HG03354 (cell line): ENCODE measurements around the gene TMED6.
A peak's percentile ranks its signal among the peaks of the same experiment; 100 is the strongest.

ENCODE experiments used
- ATAC-seq: cut with Tn5 transposase; IDR thresholded peaks from one replicate; pipeline ENCODE4 v1.9.1; 2021; ENCODE audit warnings: mild to moderate bottlenecking; ENCODE audit not compliant: unreplicated experiment, poor library complexity, severe bottlenecking

Gene TMED6

DNA sequence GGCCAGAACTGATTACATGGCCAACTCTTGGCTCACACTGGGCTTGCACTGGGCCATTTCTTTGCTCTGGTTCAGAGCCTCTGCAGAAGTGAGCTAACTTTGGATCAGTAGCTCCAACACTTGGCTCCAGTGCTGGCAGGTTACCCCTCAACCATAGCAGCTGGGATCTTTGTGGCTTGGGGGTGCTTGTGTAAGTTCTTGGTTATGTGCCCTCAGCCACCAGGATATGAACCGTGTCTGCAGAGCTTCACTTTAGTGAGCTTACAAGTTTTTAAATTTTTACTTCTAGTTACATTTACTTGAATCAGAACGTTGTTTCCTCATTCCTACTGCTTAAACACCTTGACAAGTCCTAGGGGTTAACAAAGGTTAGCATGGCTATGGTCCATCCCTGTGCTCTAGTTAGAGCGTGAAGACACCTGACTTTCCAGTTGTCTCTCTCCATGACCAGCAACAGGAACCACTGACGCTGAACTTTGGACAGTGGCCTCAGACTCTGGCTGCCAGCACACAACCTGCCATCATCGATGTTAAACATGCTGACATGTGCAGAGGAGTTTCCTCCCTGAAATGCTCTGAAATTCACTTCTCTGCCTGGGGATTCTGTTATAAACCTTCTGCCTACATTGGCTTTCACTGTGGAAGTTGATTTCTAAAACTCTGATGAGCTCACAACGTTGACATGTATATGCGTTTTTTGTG, 25.3 kb downstream of the TMED6 start:
- ATAC-seq: no peak

DNA sequence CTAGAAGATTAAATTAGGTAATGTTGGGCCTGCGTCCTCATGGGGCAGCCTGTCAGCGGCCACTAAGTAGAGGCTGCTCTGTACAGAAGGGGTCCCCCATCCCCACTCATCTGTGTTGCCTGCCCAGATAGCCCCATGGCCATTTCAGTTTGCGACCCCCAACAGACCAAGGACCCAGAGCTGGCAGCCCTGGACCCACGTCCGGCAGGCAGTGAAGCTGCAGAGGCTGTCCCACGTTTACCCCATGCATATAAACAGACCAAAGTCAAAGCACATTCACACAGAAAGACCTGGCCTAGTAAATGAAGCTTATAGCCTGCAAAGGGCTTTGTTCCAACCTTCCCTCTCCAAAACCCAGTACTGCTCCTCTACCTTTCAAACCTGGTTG, 25.8 kb downstream of the TMED6 start:
- no peak for ATAC-seq

DNA sequence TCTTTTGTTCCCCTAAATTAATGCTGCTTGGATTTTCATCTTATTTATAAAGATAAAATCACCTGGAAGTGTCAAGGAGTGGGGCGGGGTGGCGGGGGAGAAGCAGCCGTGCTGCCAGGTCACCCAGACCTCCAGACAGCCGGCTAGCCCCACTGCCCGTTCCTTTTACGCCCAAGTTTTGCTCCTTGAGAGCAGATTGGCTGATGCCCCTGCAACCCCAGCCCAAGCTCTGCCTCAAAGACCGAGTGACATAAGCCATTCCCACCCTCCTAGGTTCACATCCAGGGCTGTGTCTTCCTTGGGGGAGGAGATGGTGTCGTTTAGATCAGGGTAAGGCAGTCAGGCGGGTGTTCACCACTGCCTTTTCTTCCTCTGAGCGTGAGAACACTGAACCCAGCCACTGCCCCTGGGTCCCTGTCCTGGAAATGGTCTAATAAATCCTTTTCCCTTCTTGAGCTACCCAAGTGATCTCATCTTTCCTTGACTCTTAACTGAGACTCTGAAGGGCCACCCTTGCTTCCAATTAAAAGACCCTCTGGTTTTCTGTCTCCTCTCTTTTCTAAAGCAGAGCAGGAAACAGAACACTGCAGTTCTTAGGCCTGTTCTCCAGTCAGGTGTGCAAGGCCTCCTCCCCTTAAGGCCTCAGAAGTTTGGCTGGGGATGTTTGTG, 26.9 kb downstream of the TMED6 start:
- ATAC-seq: no peak

DNA sequence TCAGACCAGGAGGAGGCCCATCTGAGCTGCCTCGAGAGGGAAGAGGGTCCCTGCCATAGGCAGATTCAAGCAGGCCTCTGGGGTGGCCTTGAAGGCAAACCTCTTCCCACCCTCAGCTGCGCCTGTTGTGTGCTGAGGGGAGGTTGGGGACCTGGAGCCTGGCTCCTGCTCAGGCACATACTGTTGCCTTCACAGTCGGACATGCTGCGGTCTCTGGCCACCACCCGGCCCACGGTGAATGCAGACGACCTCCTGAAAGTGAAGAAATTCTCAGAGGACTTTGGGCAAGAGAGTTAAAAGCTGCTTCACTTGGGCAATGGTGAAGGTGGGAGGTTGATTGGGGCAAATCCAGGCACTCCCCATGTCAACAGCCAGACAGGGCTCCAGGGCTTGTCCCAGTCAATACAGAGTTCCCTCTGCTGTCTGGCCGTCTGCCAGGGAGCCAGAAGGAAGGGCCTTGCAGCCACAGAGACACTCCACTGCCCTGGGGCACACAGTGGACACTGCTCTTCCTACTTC, 27.5 kb downstream of the TMED6 start:
- ATAC-seq: no peak

DNA sequence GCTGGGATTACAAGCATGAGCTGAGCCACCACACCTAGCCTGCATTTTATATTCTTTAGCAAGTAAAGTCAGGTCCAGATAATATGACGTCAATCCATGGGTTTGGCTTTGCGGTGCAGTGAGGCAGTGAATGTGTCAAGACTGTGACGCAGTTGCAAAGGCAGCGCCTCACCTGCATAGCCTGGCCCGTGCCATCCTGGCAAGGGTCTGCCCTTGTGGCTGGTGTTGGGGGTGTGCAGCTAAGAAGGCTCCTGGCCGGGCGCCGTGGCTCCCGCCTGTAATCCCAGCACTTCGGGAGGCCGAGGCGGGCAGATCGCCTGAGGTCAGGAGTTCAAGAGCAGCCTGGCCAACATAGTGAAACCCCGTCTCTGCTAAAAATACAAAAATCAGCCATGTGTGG, 28.2 kb downstream of the TMED6 start:
- no peak for ATAC-seq

DNA sequence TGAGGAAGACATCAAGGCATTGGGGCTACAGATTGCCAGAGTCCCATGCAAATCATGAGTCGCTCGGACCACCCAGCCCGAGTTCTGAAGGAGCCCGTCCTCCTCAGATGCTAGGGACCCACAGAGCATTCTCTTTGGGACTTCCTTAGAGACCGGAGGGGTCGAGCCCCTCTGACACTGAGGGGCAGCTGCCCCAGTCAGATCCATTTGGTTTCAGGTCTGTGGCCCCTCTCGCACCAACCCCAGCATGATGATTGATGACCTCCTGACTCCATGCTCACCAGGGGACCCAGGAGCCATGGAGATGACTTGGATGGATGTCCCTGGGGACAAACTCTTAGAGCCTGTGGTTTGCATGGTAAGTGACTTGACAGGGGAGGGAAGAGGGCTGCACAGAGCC, 29.2 kb downstream of the TMED6 start:
- no peak for ATAC-seq

DNA sequence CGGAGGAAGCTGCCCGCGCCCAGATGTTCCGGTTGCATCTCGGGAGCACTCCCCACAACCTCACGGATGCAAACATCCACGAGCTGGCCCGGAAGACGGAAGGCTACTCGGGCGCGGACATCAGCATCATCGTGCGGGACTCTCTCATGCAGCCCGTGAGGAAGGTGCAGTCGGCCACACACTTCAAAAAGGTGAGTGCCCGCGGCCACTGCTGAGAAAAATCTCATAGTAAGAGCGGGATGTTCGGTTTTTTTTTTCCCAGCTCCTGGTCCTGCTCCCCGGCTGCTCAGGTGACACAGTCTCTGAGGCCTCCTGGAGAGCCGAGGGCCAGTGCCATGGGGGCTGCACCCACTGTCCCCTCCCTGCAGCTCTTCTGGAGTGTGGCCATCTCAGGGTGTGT, 30.5 kb downstream of the TMED6 start:
- ATAC-seq: no peak

DNA sequence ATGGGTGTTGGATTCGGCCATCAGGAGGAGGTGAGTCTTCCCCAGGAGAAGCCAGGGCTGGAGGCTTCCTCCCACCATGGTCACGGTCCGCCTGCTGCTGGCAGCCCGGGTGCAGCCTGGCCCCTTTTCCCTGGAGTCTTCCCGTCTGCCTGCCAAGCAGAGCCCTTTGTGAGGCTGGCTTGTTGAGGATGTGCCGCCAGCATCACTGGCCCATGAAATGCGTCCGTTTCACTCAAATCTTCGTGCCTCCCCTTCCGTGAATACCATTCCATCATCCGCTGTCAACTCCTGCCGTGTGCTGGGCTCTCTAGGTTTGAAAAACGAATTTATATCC, 30.9 kb downstream of the TMED6 start:
- no peak for ATAC-seq

DNA sequence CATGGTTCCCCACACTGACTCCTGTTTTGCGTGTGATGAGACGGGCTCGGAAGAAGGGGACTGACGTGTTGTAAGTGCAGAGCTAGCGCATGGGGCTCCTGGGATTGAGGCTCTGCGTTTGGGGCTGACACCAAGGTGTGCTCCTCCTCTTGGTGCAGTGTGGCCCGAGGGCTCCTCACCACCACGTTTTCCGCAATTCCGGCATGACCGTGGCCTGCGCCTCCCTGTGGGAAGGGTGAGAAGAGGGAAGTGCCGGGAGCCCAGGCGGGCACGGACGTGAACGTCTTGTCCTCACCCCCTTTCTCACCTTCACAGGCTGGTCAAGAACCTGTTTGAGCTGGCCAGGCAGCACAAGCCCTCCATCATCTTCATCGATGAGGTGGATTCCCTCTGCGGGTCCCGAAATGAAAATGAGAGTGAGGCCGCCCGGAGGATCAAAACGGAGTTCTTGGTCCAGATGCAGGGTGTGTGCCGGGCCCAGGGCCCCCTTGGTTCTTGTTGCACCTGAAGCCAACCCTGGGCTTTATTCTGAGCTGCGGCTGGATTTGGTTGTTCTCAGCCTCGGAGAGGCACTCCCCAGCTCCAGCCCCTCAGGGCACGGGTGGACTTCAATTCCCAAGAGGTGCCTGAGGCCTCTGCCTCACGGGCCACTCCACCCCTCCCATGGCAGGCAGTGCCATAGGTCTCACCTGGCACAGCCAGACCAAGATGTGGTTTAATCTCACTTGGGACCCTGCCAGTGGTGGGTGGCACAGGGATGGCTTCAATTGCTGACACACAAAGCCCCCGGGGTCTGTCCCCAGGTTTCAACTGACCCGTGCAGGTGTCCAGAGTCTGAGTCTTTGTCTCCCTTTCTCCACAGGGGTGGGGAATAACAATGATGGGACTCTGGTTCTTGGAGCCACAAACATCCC, 31.5 kb downstream of the TMED6 start:
- no peak for ATAC-seq

DNA sequence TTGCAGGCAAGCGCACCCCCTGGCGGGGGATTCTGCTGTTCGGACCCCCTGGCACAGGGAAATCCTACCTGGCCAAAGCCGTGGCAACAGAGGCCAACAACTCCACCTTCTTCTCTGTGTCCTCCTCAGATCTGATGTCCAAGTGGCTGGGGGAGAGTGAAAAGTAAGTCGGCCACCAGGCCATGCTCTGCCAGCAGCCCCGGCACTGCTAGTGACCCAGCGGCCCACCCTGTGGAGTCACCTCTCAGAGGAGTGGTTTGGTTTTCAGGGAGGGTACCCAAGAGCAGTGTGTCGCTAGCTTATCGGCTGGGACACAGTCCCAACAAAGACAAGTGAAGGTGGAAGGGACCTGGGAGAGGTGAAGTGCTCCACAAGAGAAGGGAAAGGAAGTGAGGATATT, 32.2 kb downstream of the TMED6 start:
- no peak for ATAC-seq

DNA sequence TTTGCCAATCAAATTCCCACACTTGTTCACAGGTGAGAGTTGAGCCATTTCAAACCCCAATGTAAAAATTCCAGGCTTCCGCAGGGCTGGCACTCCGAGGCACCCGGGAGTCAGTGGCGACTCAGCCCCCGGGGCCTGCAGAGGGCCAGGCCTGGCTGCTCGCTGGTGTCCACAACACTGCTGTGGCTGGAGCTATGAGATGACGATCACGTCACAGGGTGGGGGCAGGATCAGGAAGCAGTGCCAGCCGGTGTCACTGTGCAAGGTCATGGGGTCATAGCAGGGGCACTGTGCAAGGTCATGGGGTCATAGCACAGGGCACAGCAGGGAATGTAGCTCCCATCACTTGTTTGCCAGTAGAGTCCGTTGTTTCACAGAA, 32.7 kb downstream of the TMED6 start:
- ATAC-seq: no peak

DNA sequence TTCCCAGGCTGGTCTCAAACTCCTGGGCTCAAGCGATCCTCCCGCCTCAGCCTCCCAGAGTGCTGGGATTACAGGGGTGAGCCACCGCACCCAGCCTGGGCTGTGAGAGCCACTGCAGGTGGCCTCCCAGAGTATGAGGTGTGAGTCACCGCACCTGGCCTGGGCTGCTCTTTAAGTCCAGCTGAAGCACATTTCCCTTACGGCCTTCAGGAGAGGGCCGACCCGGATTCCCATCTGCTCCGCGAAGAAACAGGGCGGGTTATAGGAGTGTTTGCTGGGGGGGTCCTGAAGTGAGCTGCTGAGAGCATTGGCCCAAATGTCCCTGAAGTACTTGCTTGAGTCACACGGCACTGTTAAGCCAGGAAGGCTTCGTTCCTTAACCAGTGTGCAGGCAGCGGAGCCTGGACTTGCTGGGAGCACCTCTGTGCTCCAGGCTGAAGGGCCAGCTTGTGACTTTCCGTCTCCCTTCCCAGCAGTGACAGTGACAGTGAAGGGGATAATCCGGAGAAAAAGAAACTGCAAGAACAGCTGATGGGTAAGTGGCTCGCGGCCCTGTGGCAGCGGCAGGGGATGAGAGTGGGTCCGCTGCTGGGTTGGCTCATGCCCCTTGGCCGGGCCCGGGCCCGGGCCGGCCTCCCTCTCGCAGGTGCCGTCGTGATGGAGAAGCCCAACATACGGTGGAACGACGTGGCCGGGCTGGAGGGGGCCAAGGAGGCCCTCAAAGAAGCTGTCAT, 33.2 kb downstream of the TMED6 start:
- no peak for ATAC-seq

DNA sequence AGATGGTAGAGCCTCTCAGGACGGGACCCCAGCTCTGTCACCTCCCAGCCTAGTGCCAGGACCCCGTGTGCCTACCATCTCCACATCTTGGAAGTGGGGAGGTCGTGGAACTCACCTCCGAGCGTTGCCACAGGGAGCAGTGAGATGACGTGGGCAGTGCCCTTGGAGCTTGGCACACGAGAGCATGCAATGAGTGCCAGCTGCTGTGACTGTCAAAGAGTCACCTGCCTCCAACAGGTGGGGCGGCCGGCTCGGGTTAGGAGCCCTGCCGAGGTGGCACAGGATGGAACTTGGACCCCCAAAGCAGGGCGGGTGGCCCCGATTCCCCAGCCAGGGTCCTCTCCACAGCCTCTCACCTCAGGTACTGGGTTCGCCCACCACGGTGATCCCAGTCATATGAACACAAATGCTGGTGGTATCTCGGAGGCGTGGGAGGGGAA, 35.0 kb downstream of the TMED6 start:
- ATAC-seq: no peak

DNA sequence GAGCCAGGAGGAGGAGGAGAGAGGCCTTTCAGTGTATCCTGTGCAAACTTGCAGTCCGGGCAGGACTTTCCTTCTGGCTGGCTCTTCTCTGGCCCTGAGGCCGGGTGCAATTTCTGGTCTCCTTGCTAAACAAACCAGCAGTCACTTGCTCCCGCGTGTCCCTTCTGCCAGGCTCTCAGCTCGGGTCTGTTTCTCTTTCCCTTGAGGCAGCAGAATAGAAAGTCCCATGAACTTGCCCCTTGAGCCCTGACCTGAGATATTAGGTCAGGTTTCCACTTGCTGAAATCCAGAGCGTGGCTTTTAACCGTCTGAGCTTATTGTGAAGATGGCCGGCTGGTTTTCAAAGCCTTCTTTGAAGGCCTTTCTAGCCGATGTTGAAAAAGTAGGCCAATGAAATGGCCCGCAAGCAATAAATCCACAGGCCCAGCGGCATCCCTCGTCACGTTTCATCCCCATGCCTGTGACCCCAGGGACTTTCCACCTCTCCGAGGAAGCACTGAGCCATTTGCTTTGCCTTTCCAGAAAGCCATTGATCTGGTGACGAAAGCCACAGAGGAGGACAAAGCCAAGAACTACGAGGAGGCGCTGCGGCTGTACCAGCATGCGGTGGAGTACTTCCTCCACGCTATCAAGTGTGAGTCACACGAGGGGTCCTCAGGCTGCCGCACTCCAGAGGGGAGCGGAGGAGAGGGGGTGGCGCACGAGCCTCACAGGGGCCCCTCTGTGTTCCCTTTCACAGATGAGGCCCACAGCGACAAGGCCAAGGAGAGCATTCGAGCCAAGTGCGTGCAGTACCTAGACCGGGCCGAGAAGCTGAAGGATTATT, 35.9 kb downstream of the TMED6 start:
- ATAC-seq: no peak

DNA sequence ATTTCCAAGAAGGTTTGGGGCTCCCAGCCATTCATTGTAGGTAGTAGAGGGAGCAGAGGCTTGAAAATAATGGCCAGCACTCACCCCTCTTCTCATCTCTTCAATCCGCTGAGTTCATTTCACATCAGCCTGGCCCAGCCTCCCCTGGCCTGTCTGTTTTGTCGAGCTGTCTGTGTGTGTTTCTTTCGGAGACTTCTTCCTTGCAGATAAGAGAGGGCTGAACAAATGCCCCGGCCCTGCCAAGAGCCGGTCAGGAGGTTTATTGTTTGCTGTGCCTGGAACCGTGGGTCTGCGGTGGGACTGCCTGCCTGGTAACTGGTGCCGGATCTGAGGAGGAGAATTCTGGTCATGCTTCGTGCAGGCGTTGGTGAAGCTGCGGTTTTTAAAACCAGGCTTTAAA, 37.1 kb downstream of the TMED6 start:
- ATAC-seq: no peak

DNA sequence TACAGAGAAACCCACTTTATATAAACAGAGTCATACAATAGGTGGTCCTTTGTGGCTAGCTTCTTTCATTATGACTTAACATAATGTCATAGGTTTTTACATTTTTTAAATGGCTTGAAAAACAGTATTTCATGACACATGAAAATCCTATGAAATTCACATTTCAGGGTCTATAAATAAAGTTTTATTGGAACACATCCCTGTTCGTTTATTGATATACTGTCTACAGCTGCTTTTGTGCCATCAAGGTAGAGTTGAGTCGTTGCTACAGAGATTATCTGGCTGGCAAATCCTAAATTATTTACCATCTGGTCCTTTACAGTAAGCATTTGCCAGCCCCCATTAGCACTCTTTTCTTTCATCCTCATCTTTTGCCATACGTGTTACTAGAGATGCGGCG, 38.1 kb downstream of the TMED6 start:
- no peak for ATAC-seq

DNA sequence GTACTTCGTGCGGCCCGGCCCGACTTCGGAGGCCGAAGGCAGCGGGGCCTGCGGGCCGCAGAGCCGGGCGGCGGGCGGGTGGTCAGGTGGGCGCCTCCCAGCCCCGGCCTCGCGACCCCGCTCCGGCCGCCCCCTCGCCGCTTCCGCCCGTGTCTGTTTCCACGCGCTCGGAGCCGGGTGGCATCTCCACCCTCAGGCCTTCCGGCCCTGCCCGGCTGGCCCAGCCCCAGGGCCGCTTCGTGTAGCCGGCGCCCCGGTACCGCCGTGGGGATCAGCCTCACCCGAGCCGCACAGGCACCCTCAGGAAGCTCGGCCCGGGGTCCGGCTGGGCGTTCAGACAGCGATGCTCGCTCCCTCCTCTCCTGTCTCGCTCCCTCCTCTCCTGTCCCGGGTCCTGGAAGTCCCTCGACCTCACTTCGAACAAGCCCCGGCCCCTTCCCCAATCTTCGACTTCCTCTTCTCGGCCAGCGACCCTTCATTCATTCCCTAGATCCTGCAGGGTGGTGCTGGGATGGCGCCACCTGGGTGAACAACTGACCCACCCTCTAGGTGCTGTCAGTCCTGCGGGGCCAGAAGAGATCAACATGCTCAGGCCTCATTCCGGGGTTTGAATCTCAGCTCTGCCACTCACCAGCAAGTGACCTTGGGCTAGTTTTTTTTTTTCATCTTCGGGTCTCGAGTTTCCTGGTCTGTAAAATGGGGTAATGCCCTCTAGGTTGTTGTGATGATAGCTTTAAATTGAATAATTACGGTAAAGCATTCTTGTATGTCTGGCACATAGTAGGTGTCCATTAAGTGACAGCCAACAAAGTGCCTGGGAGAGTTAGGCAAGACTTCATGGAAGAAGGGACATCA, 39.8 kb downstream of the TMED6 start:
- ATAC-seq: peak; percentile 55
